ENCODE measurements around the gene CSTPP1. TPM values are rescaled to one million over a fixed set of nuclear protein-coding genes. Genes with fewer than 3 reads are reported as not detected.

Gene CSTPP1
- total RNA-seq, 4 donors from 2014 or later = 4.9 to 33.8 (median 19.5) TPM

DNA sequence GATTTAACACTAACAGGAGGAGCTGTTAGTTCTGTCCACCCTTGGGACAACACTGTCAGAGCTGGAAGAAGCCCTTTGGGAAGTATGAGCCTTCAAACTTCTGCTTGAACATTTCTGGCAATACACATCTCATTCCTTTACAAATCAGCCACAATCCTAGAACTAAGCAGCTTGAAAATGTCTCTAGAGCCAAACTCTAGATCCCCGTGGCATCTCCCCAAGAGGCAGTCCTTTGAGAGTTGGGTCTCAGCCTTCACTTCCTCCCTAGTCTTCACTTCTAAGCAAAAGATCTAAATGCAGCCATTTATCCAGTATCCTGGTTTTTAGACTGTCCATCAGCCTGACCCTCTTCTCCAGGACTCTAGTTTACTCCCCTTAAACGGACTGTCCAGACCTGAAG, 213.2 kb downstream of the CSTPP1 start:
- Histone ChIP-seq H3K27ac (no peak overlapping the region), H3K9me3 (no peaks in the 10 kb centered on the region), H3K36me3 (no peaks in the 10 kb centered on the region), H3K4me3 (no peak overlapping the region), H3K27me3 (no peaks in the 10 kb centered on the region), H3K4me1 (peaks cover 0 to 3% of the 10 kb centered on the region in 2 donors)
- TF ChIP-seq, protein P1, sequence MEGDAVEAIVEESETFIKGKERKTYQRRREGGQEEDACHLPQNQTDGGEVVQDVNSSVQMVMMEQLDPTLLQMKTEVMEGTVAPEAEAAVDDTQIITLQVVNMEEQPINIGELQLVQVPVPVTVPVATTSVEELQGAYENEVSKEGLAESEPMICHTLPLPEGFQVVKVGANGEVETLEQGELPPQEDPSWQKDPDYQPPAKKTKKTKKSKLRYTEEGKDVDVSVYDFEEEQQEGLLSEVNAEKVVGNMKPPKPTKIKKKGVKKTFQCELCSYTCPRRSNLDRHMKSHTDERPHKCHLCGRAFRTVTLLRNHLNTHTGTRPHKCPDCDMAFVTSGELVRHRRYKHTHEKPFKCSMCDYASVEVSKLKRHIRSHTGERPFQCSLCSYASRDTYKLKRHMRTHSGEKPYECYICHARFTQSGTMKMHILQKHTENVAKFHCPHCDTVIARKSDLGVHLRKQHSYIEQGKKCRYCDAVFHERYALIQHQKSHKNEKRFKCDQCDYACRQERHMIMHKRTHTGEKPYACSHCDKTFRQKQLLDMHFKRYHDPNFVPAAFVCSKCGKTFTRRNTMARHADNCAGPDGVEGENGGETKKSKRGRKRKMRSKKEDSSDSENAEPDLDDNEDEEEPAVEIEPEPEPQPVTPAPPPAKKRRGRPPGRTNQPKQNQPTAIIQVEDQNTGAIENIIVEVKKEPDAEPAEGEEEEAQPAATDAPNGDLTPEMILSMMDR (IDR thresholded peaks at IDR 0.05) = no peak
- TF ChIP-seq POLR2A (IDR thresholded peaks at IDR 0.05) = no peak
- intact Hi-C loops (cut with DNase I; ENCODE audit: low total_unique reads) = loop anchor here (5.0 kb wide), 1 partner anchor 257 kb away; no protein-coding TSS in a partner anchor
- no peak for DNase-seq

- intact Hi-C loops (cut with DNase I; ENCODE audit: low total_unique reads) = loop anchor here (5.0 kb wide), 1 partner anchor 260 kb away; no protein-coding TSS in a partner anchor
- TF ChIP-seq POLR2A (IDR thresholded peaks at IDR 0.05) = no peak
- TF ChIP-seq, protein P1 (IDR thresholded peaks at IDR 0.05) = no peak
- no peak overlapping the region for H3K4me3 ChIP-seq
- no peaks in the 10 kb centered on the region for H3K36me3 ChIP-seq
- no peaks in the 10 kb centered on the region for H3K9me3 ChIP-seq
- peaks cover 0 to 3% of the 10 kb centered on the region in 2 donors for H3K4me1 ChIP-seq
- no peaks in the 10 kb centered on the region for H3K27me3 ChIP-seq
- peak overlapping the region in 1 of 2 donors; percentile 21 for H3K27ac ChIP-seq
- DNase-seq = no peak
Observed at GRCh38 chr11:47152126-47152952, 215.8 kb downstream of the CSTPP1 start.

- Histone ChIP-seq H3K4me1 (peaks cover 0 to 3% of the 10 kb centered on the region in 2 donors), H3K27me3 (no peaks in the 10 kb centered on the region), H3K27ac (peak overlapping the region in 1 of 2 donors; percentile 21), H3K4me3 (no peak overlapping the region), H3K36me3 (no peaks in the 10 kb centered on the region), H3K9me3 (no peaks in the 10 kb centered on the region)
- TF ChIP-seq, protein P1 (IDR thresholded peaks at IDR 0.05) = peak; percentile 86 to 95 (median 92)
- no peak for TF ChIP-seq POLR2A (IDR thresholded peaks at IDR 0.05)
- intact Hi-C loops (cut with DNase I; ENCODE audit: low total_unique reads) = loop anchor here (5.0 kb wide), 1 partner anchor 261 kb away; no protein-coding TSS in a partner anchor
- peak; percentile 79 to 85 for DNase-seq
Observed at GRCh38 chr11:47152953-47153950, 216.7 kb downstream of the CSTPP1 start.

DNA sequence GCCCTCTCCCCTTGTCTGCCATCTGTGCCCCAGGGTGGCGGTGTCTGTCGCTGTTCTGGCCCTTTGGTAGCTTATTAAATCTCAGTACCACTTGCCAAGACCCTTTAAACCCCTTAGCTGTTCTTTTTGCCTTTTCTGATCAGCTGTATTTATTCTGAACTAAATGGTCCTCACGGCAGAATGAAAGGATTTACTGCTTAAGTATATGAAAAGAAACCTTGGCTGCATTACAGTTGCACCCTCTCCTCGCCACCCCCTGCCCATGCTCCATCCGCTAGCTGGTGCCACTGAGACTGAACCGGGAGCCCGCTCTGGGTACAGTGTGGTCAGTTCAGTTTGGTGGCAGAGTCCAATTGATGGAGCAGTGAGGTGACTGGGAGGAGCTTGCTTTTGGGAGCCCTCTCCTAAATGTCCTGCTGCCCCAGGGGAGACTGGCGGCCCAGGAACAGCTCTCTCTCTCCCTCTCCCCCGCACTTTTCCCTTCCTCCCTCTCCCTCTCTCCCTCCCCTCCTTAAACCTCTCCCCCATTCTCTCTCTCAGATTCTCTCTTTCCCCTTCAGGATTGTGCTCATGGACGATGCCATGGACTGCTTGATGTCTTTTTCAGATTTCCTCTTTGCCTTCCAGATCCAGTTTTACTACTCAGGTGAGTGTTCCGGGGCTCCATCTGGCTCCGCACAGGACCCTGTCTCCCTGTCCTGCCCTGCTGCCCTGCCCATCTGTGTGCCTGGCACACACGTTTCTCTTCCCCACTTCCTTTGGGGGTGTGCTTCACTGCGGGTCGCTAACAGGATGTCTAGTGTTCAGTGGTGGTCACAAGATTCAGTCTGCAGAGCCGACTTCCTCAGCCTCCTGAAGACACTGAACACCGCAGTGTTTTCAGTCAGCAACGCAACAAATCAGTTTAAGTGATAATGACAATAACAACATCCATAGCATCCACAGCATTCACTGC, 218.3 kb downstream of the CSTPP1 start:
- no peak overlapping the region for H3K27ac ChIP-seq
- no peak for DNase-seq
- no peaks in the 10 kb centered on the region for H3K27me3 ChIP-seq
- no peaks in the 10 kb centered on the region for H3K36me3 ChIP-seq
- H3K4me3 ChIP-seq = no peak overlapping the region
- H3K4me1 ChIP-seq = peaks cover 0 to 3% of the 10 kb centered on the region in 2 donors
- TF ChIP-seq POLR2A (IDR thresholded peaks at IDR 0.05) = no peak
- TF ChIP-seq, protein P1 (IDR thresholded peaks at IDR 0.05) = no peak
- no peaks in the 10 kb centered on the region for H3K9me3 ChIP-seq
- intact Hi-C loops (cut with DNase I; ENCODE audit: low total_unique reads) = loop anchor here (5.0 kb wide), 1 partner anchor 263 kb away; no protein-coding TSS in a partner anchor
